ENCODE measurements around the gene FNDC10.

DNA sequence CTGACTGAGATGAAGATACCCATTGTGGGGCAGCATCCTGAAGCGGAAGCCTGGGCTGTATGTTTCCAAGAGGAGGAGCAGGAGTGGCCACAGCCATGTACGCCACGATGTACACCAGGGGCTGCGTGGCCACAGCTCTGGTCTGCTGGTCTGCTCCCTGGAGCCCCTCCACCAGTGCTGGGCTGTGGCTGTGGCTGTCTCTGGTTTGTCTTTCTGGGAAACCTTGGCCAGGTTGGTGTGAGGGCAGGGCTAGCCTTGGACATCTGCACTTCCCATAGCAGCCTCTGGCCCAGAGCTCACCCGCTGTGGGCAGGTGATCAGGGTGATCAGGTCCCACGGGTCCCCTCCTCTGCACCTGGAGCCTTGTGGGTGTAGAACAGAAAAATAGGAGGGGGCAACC is 18.0 kb upstream of the FNDC10 start:
- TF ChIP-seq, protein P1, sequence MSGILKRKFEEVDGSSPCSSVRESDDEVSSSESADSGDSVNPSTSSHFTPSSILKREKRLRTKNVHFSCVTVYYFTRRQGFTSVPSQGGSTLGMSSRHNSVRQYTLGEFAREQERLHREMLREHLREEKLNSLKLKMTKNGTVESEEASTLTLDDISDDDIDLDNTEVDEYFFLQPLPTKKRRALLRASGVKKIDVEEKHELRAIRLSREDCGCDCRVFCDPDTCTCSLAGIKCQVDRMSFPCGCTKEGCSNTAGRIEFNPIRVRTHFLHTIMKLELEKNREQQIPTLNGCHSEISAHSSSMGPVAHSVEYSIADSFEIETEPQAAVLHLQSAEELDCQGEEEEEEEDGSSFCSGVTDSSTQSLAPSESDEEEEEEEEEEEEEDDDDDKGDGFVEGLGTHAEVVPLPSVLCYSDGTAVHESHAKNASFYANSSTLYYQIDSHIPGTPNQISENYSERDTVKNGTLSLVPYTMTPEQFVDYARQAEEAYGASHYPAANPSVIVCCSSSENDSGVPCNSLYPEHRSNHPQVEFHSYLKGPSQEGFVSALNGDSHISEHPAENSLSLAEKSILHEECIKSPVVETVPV (CRISPR knock-in tag; IDR thresholded peaks at IDR 0.05): no peak
- TF ChIP-seq CSDC2 (CRISPR knock-in tag; IDR thresholded peaks at IDR 0.05): no peak
- TF ChIP-seq OSR1 (CRISPR knock-in tag; IDR thresholded peaks at IDR 0.05): no peak
- TF ChIP-seq ZFP3 (CRISPR knock-in tag; IDR thresholded peaks at IDR 0.05): no peak
